Suppressor macrophage (primary cell): Measurements from ENCODE around the gene TNFSF9.
A peak's percentile ranks its signal among the peaks of the same experiment; 100 is the strongest.
"Not testable (repeated sequence)": the region's sequence is repeated elsewhere in the genome, so short reads cannot be mapped to it uniquely, and the experiment has no call there.

Experiments used
- DNase-seq, 4 experiments: peaks; one replicate each; pipeline ENCODE4 v3.0.0-alpha.2; 2020 to 2022

TNFSF9 gene

GRCh38 chr19:6532244-6532999 is 1.6 kb downstream of the TNFSF9 start:
- DNase-seq: peak; percentile 53 to 75 (median 72)

- DNase-seq: no peak
Measured at GRCh38 chr19:6533000-6533328, 2.1 kb downstream of the TNFSF9 start.

GRCh38 chr19:6533746-6534418 is 3.1 kb downstream of the TNFSF9 start:
- no peak for DNase-seq

- no peak for DNase-seq
Measured at GRCh38 chr19:6534451-6535093, 3.7 kb downstream of the TNFSF9 start.

GRCh38 chr19:6535558-6536137 is 4.8 kb downstream of the TNFSF9 start:
- no peak for DNase-seq

- no peak for DNase-seq
Measured at GRCh38 chr19:6539514-6539913, 8.7 kb downstream of the TNFSF9 start.

GRCh38 chr19:6540918-6541689 is 10.3 kb downstream of the TNFSF9 start:
- no peak for DNase-seq

- DNase-seq: no peak
Measured at GRCh38 chr19:6543866-6544347, 13.1 kb downstream of the TNFSF9 start.

GRCh38 chr19:6550679-6551078 is 19.9 kb downstream of the TNFSF9 start:
- peak in 1 of 4 experiments; percentile 30 for DNase-seq

GRCh38 chr19:6551091-6551490 is 20.3 kb downstream of the TNFSF9 start:
- no peak for DNase-seq

GRCh38 chr19:6551607-6552450 is 21.0 kb downstream of the TNFSF9 start:
- DNase-seq: peak in 3 of 4 experiments; percentile 21 to 45 (median 41)

GRCh38 chr19:6556043-6556449 is 25.2 kb downstream of the TNFSF9 start:
- no peak for DNase-seq

GRCh38 chr19:6556480-6557195 is 25.8 kb downstream of the TNFSF9 start:
- peak; percentile 55 to 72 (median 68) for DNase-seq

GRCh38 chr19:6562437-6562836 is 31.6 kb downstream of the TNFSF9 start:
- not testable (repeated sequence) for DNase-seq

GRCh38 chr19:6564393-6564792 is 33.6 kb downstream of the TNFSF9 start:
- DNase-seq: peak in 3 of 4 experiments; percentile 38 to 66 (median 40)

GRCh38 chr19:6566727-6567126 is 35.9 kb downstream of the TNFSF9 start:
- not testable (repeated sequence) for DNase-seq

GRCh38 chr19:6568010-6568526 is 37.2 kb downstream of the TNFSF9 start:
- DNase-seq: no peak

GRCh38 chr19:6568816-6569215 is 38.0 kb downstream of the TNFSF9 start:
- no peak for DNase-seq

- DNase-seq: no peak
Measured at GRCh38 chr19:6570764-6571163, 39.9 kb downstream of the TNFSF9 start.

GRCh38 chr19:6571167-6571566 is 40.3 kb downstream of the TNFSF9 start:
- DNase-seq: no peak
